NCI-H748 treated with DMSO at 0.1 percent for 48 hours (cell line): Measurements from ENCODE around the gene LRRC8D.

Experiments used
- DNase-seq: peaks from one replicate; lab custom pipeline; 2025; lab: John Stamatoyannopoulos, UW

Gene LRRC8D

DNA sequence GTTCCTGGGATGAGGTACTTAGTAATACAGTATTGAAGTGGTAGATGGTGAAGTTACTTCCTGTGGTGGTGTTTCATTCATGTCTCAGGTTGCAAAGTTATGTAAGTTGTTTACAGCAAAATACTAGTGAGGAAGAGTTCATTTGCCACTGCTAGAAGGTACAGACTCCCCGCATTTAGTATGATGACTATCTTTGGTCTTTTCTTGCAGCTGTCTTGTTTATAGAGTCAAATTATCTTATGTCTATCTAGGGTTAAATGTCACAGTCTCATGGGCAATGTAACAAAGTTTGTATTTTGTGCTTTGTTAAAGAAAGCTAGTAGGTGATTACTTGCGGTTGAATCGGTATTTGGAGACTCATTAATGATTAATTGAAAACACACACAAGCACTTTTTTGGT lies 50.2 kb downstream of the LRRC8D start:
- no peak for DNase-seq

GRCh38 chr1:89871768-89872473 lies 51.1 kb downstream of the LRRC8D start:
- no peak for DNase-seq

DNA sequence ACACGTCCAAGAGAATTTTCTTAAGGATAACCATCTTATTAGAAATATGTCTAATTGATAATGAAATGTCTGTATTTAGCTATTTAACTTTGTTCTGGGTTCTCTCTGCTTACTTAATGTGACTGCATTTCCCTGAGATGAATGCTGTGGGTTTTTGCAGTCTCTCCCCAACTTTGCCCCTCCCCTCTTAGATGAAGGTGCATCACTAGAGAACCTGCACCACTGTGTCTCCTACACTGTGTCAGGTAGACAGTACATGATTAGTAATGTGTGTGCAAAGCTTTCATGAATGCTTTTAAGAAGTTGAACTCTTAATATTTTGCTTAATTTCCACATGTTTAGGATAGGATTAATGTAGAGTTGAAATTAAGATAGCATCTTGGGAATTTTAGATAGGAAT lies 51.7 kb downstream of the LRRC8D start:
- no peak for DNase-seq

DNA sequence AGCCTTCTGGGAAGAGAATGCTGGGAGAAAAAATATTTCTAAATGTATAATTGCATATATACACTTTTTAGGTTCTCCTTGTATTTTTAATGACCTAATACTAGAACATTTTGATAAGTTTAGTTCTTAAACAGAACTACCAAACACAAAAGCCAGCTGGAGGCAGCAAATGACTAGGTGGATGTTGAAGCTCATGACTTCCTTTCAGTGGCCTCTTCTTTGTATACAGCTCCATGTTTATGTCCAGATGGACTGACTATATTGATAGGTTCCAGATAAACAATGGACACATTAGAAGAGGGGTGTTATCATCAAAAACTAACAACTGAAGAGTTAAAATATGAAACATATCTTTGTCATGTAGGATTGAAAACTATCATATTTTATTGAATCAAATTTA lies 52.5 kb downstream of the LRRC8D start:
- no peak for DNase-seq

GRCh38 chr1:89873770-89874169 lies 52.9 kb downstream of the LRRC8D start:
- DNase-seq = no peak

GRCh38 chr1:89876463-89876862 lies 55.6 kb downstream of the LRRC8D start:
- DNase-seq = no peak

- DNase-seq = no peak
Observed at GRCh38 chr1:89877756-89878155, 56.9 kb downstream of the LRRC8D start.

- no peak for DNase-seq
Observed at GRCh38 chr1:89878256-89878655, 57.4 kb downstream of the LRRC8D start.

DNA sequence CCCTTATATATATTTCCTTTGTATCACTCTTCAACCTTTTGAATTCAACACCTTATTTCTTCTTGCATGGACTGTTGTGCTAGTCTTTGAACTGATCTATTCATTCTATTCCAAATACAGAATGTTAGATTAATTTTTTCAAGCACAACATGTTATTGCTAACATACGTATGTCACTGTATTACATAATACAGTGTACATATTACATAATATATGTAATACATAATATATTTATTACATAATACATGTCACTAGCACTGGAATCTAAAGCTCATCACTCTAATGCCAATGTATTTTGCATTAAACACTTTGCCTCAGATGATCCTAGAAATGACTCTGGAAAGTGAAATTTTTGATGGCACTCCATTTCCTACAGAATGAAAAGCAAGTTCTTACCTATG lies 59.8 kb downstream of the LRRC8D start:
- no peak for DNase-seq

DNA sequence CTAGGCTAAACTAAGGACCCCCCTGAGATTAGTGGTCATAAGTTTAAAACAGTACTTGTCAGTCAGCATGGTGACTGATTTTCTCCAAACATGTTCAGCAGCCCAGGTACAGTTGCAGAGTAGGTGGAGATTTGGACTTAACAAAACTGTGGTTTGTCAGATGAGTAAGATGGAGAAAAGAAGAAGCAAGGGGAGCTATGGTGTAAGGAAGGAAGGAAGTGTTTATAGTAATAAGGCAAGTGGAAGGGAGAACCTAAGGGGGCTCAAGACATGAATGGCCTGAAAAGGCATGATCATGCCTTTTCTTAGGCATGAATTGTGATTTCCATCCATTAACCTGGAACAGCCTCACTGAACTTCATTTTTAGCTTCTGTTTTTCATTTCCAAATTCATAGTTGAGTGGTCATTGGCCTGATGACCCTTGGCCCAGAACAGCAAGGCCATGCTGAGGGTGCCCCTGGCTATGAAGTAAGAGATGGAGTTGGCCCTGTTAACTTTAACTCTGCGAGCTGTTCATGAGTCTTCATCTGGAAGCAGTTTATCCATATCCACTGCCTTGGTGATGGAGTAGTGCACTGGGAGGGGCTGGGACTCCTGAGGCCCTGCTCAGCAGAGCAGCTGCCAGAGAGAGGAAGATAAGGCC lies 60.7 kb downstream of the LRRC8D start:
- DNase-seq = no peak

- no peak for DNase-seq
Observed at GRCh38 chr1:89882348-89883029, 61.7 kb downstream of the LRRC8D start.

- no peak for DNase-seq
Observed at GRCh38 chr1:89883030-89883379, 62.2 kb downstream of the LRRC8D start.

GRCh38 chr1:89884718-89885596 lies 64.1 kb downstream of the LRRC8D start:
- DNase-seq = no peak

- DNase-seq = no peak
Observed at GRCh38 chr1:89887270-89887669, 66.4 kb downstream of the LRRC8D start.

DNA sequence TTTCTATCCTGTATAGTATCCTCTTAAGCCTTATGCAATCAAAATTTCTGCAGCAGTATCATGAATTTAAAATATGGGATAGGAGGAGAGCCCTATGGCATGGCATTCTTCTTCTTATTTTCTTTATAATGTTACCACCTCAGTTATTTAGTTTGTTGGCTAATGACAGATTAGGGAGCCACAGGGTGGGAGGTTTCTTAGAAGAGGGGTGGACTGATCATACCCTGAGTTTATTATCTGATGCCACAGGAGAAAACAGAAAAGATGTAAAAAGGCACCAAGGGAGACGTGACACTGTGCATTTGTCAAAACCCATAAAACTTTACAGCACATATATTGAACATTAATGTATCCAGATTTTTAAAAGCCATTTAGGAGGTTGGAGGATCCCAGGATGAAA lies 66.9 kb downstream of the LRRC8D start:
- DNase-seq = no peak

DNA sequence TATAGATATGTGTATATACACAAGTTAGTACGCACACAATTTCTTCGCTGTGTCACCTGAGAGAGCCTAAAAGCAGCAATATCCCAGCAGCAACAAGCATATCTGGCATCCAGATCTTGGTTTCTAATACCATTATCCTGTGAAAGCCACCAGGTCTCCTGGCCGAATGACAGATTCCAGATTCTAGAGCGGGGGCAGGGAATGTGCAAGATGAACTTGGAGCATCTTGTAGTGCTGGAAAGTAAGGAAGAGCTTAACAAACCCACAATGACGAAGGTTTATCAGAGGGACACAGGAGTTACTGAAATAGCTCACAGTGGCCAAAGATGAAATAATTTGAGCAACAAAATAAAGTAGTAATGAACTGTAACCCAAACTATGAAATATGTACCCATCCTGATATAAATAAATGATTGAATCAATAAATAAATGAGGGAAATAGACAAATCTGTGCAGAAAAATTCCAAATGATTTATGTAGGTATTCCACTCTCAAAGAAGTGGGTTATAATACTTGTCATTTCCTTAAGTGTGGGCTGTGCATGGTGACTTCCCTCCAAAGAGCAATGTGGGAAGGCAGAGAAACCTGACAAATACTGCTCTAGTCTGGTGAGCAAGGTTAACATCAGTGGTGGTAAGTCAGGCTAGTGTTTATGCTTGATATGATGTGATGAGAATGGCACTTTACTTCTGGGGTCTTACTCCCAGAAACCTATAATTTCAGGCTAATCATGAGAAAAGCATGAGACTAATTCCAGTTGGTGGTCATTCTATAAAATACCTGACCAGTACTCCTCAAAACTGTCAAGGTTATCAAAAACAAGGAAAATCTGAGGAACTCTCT lies 67.9 kb downstream of the LRRC8D start:
- DNase-seq = no peak

DNA sequence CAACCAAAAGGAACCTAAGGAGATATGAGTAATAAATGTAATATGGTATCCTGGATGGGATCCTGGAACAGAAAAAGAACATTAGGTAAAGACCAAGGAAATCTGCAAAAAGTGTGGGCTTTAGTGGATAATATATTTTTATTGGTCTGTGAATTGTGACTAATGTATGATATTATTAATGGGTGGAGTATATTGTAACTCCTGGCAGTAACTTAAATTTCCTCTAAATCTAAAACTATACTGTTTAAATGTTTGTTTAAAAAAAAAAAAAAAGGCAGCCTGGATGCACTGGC lies 68.4 kb downstream of the LRRC8D start:
- no peak for DNase-seq

GRCh38 chr1:89890085-89890752 lies 69.4 kb downstream of the LRRC8D start:
- DNase-seq = no peak

DNA sequence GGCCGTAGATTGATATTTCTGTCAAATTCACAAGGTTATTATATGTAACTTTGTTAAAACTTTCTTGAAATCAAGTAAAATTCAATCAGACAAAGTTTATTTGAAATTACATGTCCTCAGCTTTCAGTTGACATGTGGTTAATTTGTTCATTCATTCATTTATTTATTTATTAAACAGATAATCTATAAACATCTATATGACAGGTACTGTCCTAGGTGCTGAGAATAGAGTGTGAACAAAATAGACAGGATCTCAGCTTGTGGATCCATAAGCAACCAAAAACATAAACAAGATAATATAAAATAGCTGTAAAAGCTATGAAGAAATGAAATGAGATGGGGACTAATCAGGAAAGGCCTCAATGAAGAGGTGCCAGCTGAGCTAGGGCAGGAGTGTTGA lies 72.0 kb downstream of the LRRC8D start:
- no peak for DNase-seq

GRCh38 chr1:89894210-89895201 lies 73.7 kb downstream of the LRRC8D start:
- no peak for DNase-seq
